ENCODE data around the gene ASXL1.

ASXL1 gene

DNA sequence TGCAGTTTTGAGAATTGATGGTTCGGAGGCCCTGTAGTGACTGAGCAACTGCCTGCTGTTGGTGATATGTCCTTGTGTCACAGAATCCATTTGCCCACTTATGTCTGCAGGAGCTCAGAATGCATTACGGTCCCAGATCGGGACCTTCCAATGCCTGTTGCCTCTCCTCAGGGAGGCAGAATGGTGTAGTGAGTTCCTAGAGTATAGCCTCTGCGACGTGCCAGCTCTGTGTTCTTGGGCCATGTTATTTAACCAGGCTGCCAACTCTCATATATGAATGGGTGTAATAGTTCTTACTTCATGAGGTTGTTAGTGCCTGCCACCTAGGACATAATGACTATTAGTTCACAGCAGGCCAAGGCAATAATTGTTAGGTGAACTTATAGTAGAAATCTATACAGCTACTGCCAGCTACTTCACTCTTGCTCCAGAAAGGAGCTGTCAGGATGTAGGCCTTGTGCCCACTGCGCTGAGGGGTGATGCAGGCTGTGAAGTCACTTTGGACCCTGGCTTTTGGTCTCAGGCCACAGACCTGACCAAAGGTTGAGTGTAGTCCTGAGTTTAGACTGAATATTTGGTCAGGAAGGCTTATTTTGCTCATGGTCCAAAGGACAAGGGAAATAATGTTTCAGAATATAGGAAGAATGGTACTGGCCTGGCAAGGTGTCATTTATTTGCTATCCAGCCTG is 82.1 kb downstream of the ASXL1 start:
- no peak for DNase-seq (ENCODE audit: low read depth)

DNA sequence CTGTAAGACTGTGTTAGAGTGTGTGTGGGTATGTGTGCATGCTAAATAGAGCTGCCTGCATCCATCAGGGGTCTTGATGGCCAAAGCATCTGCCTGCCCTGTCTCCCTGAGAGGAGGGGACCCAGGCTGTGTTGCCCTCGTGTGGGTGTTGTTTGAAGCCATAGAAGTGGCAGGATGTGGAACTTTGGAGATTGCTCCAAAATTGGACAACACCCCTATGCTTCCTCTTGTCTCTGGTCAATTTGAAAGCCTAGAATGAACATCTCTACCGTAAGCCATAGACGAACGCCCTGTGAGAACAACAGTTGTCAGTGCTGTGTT is 82.6 kb downstream of the ASXL1 start:
- no peak for DNase-seq (ENCODE audit: low read depth)

DNA sequence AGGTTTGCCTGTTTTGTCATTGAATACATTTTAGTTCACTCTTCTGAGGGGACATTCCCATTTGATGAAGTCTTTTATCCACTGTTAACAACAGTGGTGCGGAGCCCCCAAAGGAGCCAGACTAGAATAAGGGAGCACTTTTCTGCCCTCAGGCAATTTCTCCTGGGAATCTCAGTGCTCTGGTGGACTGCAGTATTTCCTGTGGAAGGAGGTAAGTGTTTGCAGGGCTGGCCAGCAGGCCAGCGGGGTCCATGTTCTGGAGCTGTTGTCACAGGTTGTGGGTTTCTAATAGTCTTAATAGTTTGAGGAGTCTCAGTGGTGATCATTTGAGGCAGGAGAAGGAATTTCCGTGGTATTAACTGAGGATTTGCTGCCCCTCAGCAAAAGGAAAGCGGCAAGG is 83.5 kb downstream of the ASXL1 start:
- DNase-seq (ENCODE audit: low read depth): no peak

DNA sequence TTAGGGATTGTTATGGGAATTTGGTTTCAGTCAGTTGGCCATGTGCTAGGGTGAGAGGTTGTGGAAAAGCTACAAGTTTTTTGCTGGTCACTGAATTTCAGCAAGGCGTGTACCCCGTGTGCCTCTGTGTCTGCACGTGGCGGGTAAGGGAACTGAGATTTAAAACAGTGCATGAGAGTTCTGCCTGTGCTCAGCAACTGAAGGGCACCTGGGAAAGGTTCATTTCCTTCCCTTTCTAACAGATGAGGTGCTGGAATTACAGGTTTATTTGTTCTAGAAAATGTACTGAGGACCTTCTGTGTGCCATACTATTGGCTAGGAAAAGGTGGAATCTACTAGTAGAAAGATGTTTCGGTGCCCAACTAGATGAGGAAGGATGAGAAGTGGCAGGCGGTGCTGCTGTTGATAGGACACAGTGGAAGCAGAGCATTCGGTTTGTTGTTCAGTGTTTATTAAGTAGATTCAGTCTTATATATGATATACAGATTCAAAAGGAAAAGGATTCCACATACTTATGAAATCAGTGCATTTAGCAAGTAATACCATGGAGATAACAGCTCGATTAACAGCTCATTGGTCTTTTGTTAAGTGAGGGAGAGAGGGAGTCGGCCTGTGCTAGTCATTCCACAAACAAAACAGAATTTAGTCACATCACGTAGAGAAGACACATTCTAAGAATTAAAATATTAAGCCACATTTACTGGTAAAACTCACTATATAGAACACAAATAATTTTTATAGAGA is 84.7 kb downstream of the ASXL1 start:
- no peak for DNase-seq (ENCODE audit: low read depth)

DNA sequence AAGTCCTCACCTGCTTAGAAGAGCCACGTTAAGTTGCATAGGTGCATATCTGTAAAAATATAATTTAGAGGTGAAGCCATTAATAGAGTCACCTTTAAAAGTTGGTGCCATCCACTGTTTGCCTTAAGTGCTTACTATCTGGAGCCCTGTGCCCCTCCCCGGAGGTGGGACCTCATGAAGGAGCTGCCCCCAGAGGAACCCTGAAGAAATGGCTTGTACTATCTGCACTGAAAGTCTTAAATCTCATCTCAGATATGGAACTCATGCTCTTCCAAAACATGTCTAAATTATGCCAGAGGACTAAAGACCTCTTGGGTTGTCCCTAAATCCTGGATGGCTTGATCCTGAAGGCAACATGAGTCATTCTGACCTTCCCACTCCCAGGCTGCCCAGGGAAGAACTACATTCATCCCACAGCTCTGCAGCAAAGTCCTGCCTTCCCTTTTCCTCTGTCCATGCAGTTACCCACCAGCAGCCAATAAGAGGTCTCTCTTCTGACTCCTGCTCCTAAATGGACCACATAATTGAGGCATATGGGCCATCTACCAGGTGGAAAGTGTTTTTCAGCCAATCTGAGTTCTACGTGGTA is 85.3 kb downstream of the ASXL1 start:
- no peak for DNase-seq (ENCODE audit: low read depth)

DNA sequence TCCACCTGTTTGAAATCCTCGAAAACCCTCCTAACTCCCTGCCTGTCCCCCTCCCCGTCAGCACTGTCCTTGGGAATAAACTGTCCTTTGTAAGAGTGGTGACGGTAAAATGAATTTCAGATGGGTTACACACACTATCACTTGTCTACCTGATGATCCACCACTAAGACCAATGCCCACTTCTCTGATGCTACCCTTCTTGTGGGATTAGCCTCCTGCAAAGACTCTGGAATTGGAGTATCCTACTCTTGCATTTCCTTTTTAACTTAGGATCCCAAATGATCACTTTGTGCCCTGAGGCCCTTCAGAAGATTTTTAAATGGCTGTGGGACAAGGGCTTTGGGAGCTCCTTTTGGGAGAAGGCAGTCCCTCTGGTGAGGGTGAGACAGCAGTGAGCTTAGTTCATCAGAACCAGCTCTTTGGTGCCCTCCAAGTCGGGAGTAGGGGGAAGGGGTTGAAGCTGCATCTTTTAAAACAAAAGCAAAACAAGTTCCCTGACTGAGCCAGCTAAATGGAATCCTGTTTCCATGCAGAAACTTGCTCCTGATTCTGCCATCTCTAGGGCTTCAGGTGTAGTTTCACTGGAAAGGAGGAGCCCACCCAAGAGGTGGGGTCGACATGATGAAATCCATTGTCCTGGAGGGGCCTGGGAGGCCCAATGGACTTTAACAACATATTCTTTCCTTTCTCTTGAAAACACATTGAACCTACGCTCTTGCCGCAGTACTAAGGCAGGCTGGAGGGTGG is 86.5 kb downstream of the ASXL1 start:
- DNase-seq (ENCODE audit: low read depth): no peak

DNA sequence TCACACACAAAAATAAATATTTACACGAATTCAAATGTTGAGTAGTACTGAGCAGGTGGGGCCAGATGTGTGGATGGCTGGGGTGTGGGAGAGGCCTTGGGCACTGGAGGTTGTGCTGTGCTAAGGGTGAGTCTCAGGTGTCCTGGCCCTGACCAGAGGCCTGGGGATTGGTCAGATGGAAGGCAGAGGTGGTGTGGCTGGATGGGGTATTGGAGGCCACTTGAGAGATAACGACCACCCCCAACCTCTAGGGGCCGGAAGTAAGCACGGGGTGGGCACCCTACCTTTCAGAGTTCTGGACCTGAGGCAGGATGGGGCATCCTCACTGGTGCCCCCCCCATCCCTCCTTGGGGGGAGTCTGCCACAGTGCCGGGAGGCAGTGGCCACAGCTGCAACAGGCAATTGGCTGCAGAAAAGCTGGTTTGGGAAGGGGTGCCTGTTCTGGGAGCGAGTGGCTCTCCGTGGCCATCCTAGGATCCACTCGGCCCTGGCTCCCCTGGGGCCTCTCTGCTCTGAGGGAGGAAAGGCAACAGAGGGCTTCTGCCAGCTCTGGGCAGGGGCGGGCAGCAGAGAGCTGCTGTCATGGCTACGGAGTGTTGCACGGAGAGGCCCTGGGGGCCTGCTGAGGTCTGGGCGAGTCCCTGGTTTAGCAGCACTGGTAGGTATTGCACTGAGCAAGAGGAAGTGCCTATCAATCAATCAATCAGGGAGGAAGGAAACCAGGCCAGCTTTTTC is 87.6 kb downstream of the ASXL1 start:
- no peak for DNase-seq (ENCODE audit: low read depth)

DNA sequence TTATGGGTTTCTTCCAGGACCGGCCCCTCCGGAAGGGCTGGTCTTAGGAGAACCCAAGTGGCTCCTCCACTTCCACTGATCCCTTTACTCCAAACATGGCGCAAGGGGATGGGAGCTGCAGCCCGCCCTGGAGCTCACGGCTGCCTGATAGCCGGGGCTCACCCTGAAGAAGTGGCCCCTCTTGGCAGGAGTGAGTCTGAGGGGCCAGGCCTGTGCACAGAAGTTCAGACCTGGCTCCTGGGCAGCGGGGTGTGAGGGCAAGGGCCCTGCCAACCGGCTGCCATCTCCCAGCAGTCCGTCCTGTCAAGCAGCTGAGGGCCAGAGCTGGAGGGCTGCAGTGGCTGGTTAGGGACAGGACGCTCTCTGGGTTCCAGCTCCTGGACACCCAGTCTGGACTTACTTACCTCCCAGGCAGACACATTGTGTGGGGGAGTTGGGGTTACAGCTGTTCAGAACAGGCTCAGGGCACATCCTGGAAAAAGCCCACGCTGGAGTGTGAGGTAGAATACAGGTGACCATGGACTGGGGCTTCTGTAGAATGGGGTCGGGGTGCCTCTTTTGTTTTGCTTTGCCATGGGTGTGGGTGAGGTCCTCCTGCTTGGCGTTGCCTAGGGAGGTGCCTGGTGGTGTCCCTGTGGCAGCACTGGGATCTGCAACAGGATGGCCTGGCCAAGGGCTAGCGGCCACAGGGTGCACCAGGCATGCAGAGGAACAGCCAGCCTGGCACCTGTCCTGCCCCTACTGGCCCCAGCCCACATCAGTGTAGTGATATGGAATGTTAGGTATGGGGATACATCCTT is 88.4 kb downstream of the ASXL1 start:
- DNase-seq (ENCODE audit: low read depth): no peak

DNA sequence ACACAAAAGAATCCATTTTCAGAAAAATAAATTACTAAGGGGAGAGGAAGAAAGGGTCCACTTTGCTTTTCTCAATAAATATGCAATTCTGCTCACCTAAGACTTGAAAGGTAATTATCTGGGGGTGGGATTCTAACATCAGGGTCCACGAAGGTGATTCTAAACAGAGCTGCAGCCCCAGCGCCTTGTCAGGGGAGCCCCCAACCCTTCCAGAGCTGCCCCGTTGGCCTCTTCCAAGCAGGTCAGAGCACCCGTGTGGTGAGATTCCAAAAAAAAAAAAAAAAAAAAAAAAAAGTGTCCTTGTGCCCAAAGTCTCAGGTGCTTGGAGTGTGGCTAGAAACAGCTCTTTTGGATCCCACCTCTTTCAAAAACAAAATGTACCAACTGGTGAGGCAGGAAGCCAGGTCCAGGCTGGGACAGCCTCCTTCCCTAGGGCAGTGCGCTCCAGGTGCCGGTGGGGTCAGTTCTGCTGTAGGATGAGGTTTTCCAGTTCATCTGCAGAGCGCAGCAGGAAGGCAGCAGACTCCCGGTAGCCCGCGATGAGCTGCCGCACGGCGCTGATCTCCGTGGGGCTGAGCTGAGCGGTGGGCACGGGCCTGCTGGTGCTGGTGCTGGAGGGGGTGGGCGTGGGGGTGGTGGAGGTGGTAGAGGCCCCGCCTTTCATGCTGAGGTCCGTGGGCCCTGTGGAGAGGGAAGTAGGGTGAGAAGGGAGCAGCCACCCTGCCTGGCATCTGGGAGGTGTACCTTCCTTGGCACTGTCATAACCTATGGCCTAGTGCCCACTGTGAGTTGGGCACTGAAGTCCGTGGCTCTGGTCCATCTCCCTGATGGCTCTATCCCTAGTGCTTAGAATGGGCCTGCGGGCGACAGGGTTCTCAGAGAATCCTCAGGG is 89.3 kb downstream of the ASXL1 start:
- no peak for DNase-seq (ENCODE audit: low read depth)

DNA sequence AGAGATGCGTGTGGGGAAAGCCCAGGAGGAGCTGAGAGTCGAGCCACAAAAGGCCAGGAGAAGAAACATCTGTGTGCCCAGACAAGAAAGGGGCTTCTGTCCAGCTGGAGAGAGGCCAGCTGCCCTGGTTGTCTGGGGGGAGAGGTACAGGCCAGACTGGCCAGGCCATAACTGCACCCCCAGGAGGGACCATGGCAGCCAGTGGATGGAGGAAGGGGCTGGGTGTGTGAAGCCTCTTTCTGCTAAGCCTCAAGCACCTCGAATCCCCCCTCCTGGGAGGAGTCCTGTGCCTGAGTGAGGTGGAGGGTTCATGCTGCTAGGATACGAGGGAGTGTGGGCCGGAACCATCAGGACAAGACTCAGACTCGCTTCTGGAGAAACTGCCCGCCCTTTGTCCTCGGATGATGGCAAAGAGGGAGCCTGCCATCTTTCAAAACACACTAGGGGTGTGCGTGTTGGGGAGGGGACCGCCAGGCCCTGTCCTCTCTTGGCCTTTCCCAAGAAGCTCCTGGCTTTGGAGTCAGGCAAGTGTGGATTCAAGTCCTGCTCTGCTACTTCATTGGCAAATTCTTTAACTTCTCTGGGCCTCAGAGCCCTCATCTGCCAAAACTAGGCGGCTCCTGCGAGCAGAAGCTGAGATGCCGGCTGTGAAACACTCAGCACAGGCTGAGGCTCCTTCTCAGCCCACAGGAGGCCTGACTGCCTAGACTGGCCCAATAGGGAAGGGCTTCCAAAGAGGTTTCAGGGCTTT is 90.3 kb downstream of the ASXL1 start:
- no peak for DNase-seq (ENCODE audit: low read depth)

DNA sequence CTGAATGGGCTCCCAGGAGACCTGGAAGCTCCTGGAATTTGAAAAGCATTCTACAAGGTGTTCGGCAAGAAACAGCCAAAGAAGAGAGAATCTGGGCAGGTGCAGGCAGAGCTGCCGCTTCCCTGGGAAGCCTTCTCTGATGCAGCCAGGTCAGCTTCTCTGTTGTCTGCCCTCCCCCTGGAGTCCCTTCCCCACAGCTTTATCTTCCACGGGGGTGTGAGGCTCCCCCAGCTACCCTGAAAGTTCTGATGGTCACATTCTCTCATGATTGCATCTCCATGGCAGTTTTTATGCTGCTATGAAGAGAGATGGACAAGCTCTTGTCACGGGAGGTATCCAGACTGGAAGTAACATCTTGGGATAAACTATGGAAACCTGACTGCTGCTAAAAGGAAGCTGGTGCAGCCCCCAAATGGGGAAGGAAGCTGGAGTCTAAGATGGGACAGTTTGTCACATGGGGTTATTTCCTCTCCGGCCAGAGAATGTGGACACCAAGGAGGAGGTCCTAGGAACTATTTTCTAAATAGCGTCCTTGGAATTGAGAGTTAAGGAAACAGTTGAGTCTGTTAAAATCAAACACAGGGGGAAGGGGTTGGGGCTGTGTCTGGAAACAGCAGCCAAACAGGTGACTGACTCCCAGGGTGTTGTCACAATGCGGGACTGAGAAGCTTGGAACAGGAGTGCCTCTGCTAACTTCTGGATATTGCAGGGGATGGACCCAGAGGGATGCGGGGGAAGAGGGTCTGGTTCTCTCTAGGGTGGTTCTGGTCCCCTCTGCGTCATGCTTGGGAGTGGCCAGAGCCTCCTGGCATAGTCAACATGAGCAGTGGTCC is 91.1 kb downstream of the ASXL1 start:
- DNase-seq (ENCODE audit: low read depth): no peak

DNA sequence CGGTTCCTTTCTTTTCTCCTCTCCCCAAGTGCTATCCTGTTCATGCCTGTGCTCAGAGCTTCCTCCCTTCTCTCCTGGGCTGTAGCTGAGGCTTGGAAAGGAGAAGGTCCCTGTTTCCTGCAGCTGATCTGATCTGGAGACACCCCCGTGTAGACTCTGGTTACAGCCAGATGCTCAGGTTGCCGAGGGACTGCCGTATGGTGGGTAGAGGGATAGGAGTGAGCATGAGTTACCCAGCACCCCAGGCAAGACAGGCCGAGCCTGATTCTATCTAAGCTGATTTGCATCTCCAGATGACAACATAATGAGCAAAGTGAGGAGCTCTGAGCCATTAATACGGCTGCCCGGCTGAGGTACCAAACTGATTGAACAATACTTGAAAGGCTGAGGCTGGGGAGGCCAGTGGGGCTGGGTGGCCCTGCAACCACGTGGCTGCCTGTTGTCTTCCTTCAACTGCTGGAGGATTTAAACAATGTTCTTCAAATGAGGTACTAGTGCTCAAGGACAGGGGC is 91.8 kb downstream of the ASXL1 start:
- DNase-seq (ENCODE audit: low read depth): no peak

DNA sequence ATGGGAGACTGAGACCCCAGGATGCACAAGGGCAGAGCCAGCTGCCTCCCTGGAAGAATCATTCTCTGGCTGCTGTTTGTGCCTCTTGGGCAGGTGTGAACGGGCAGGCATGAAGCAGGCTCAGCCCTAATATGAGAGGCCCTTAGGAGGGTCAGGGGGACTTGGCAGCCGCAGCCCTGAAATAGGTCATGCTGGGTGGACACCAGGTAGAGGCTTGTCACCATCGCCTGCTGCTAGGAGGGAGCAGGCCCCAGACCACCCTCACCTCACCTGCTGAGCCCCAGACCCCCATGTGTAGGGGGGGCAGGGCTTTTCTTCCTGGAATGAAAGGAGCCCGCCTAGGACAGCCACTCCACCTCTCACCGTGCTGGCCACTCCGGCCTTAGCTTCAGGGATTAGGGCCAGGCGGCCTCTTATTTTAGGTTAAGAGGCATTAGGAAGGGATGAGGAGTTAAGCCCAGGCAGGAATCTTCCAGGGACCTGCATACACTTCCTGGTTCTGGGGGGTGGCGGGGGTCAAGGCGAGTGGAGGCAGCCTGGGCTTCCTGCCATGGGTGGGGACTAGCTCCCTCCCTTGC is 92.4 kb downstream of the ASXL1 start:
- no peak for DNase-seq (ENCODE audit: low read depth)

DNA sequence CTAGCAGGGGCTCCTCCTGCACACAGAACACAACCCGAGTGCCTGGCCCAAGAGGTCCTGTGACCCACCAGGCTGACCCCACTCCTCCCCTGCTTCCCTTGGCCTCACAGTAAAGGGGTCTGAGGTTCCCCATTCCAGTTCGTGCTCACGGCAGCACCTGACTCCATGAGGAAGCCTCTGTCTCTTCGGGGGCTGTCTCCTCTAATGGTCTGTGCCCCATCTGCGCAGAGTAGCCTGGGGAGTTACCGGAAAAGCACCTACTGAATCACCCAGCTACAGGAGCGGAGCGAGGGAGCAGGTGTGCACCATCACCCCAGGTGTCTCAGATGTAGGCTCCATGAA is 93.2 kb downstream of the ASXL1 start:
- DNase-seq (ENCODE audit: low read depth): no peak

DNA sequence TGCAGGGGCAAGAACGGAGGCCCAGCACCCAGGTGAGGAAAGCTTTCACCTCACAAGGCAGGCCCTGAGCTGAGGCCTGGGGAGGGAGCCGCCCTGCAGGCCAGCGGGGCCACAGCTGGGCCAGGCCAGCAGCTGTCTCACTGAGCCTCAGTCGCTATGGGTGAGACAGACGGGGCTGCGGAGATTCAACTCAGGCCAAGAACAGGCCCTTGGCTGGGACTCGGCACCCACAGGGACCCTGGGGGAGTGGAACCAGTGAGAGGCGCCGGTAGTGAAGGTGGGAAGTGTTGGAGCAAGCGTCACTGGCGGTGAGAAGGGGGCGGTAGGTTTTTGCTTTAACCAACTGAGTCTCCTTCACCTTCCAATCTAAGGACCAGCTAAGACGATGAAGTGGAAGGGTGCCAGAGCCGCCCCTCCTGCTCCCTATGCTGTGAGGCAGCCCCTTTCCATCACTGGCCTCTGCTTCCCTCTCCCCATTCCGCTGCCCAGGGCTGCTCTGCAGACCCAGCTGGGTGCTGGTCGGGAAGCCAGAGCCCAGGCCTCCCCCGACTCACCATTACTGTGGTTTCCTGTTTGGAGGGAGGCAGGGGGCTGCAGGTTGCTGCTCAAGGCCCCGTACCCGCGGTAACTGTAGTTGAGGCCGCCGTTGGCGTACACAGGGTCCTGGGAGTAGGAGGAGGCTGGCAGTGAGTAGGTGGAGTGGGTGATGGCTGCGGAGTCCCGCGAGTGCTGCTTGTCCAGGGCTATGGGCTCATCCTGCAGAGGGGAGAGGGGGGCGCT is 93.7 kb downstream of the ASXL1 start:
- DNase-seq (ENCODE audit: low read depth): no peak

DNA sequence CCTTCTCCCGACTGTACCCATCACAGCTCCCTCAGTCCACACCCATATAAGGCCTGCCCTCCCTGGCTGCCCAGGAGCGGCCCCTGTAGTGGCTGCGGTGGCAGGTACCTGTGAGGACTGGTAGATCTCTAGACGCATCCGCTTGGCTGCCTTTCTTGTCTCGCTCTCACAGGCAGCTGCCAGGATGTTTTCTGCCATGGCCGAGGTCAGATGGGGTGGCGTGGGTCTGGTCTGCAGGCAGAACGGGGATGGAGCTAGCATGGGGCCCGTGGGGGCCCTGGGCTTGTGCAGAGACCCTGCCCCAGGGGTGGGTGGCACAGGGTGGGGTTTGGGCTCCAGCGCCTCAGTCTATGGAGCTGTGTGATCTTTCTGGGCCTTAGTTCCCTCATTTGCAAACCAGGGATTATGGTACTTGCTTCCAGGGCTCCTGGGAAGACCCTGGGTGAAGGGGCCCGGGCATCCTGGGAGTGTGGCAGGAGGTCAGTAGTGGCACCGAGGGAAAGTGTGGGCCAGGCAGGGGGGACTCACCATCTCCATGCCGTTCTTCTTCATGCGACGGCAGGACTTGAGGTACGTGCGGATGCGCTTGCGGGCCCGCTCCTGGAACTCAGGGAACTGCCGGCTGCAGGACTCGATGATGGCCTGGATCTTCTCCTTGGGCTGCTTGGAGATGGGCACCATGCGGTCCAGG is 94.8 kb downstream of the ASXL1 start:
- DNase-seq (ENCODE audit: low read depth): no peak

Data from stimulated activated CD8-positive, alpha-beta memory T cell treated with anti-CD3 and anti-CD28 coated beads, Interleukin-12 subunit alpha, Interleukin-12 subunit beta, amount 100 ng/mL, for 4 hours (primary cell).